ENCODE results near the gene TOR4A. TPM values are rescaled to one million over a fixed set of nuclear protein-coding genes. Genes with fewer than 3 reads are reported as not detected.

The TOR4A gene
- 37.7 TPM for total RNA-seq (ENCODE audit: unreplicated experiment)
- long read RNA-seq, full-length matches to known transcripts: 1 of 6 reads
- long read RNA-seq, partial matches to known transcripts: 1 of 6 reads
- long read RNA-seq, other reads (novel, unspliced or antisense): 4 of 6 reads

DNA sequence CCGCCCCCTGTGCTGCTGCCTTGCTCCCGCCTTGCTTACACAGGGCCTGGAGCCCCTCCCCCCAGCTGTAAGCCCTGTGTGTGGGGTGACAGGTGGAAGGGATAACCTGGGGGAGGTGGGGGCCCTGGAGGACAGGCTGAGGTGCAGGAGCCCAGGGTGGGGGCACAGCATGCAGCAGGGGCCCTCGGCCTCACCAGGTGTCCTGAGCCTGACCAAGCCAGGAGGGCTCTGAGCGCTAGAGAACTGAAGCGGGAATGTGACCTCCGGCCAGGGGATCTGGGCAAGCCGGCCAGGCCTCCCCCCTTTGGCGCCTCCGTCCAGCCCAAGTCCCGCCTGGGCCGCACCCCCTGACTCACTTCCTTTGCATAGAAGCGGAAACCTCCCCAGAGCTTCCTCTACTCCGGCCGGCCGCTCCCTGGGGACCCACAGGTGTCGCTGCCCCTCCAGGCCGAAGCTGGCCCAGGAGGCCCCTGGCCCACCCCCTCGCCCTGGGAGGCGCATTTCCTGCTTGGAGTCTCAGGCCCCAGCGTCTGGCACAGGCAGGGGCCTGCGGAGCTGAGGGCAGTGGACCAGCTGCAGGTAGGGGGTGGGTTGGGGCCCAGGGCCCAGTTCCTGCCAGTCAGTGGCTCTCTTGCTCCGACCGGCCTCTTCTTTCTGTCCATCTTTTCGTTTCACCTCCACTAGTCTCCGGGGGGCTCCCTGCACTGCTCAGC, at the start of gene TOR4A:
TOR4A (plus strand) TSS at position 398 of the 713 bp plus-strand sequence. CDS start 964 bp downstream, outside the sequence.
- peaks cover 21% of the 10 kb centered on the region for H3K4me1 Mint-ChIP-seq (ENCODE audit: unreplicated experiment)
- H3K9me3 Mint-ChIP-seq (ENCODE audit: unreplicated experiment): no peaks in the 10 kb centered on the region
- peak; percentile 86 for DNase-seq (ENCODE audit: low spot score)
- peak within 1 kb of the TSS; percentile 87 for H3K4me3 Mint-ChIP-seq (ENCODE audit: unreplicated experiment)
- TF ChIP-seq, protein P1, sequence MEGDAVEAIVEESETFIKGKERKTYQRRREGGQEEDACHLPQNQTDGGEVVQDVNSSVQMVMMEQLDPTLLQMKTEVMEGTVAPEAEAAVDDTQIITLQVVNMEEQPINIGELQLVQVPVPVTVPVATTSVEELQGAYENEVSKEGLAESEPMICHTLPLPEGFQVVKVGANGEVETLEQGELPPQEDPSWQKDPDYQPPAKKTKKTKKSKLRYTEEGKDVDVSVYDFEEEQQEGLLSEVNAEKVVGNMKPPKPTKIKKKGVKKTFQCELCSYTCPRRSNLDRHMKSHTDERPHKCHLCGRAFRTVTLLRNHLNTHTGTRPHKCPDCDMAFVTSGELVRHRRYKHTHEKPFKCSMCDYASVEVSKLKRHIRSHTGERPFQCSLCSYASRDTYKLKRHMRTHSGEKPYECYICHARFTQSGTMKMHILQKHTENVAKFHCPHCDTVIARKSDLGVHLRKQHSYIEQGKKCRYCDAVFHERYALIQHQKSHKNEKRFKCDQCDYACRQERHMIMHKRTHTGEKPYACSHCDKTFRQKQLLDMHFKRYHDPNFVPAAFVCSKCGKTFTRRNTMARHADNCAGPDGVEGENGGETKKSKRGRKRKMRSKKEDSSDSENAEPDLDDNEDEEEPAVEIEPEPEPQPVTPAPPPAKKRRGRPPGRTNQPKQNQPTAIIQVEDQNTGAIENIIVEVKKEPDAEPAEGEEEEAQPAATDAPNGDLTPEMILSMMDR (IDR thresholded peaks at IDR 0.05; ENCODE audit: unreplicated experiment): no peak
- H3K27ac Mint-ChIP-seq (ENCODE audit: unreplicated experiment): peak within 1 kb of the TSS; percentile 93
- peaks cover 12% of the 10 kb centered on the region for H3K27me3 Mint-ChIP-seq (ENCODE audit: unreplicated experiment)
- H3K36me3 Mint-ChIP-seq (ENCODE audit: low read depth, unreplicated experiment): peaks cover 11% of the 10 kb centered on the region

- TF ChIP-seq, protein P1 (IDR thresholded peaks at IDR 0.05; ENCODE audit: unreplicated experiment): no peak
- Mint-ChIP-seq H3K27ac (ENCODE audit: unreplicated experiment) (no peak overlapping the region), H3K4me3 (ENCODE audit: unreplicated experiment) (no peak overlapping the region), H3K4me1 (ENCODE audit: unreplicated experiment) (no peaks in the 10 kb centered on the region), H3K36me3 (ENCODE audit: low read depth, unreplicated experiment) (no peaks in the 10 kb centered on the region), H3K9me3 (ENCODE audit: unreplicated experiment) (no peaks in the 10 kb centered on the region), H3K27me3 (ENCODE audit: unreplicated experiment) (peaks cover 7% of the 10 kb centered on the region)
- DNase-seq (ENCODE audit: low spot score): no peak
Measured at GRCh38 chr9:137227853-137228505, 49.5 kb upstream of the TOR4A start.

- no peak overlapping the region for H3K4me3 Mint-ChIP-seq (ENCODE audit: unreplicated experiment)
- H3K27me3 Mint-ChIP-seq (ENCODE audit: unreplicated experiment): peaks cover 7% of the 10 kb centered on the region
- H3K9me3 Mint-ChIP-seq (ENCODE audit: unreplicated experiment): no peaks in the 10 kb centered on the region
- TF ChIP-seq, protein P1 (IDR thresholded peaks at IDR 0.05; ENCODE audit: unreplicated experiment): no peak
- H3K4me1 Mint-ChIP-seq (ENCODE audit: unreplicated experiment): no peaks in the 10 kb centered on the region
- H3K36me3 Mint-ChIP-seq (ENCODE audit: low read depth, unreplicated experiment): no peaks in the 10 kb centered on the region
- no peak for DNase-seq (ENCODE audit: low spot score)
- no peak overlapping the region for H3K27ac Mint-ChIP-seq (ENCODE audit: unreplicated experiment)
Measured at GRCh38 chr9:137228506-137228967, 49.0 kb upstream of the TOR4A start.

GRCh38 chr9:137228968-137229896, 48.3 kb upstream of the TOR4A start:
- no peak overlapping the region for H3K4me3 Mint-ChIP-seq (ENCODE audit: unreplicated experiment)

More at GRCh38 chr9:137228968-137229896, 48.3 kb upstream of the TOR4A start:
- TF ChIP-seq, protein P1 (IDR thresholded peaks at IDR 0.05; ENCODE audit: unreplicated experiment): no peak
- DNase-seq (ENCODE audit: low spot score): no peak
- no peak overlapping the region for H3K27ac Mint-ChIP-seq (ENCODE audit: unreplicated experiment)
- H3K36me3 Mint-ChIP-seq (ENCODE audit: low read depth, unreplicated experiment): no peaks in the 10 kb centered on the region
- no peaks in the 10 kb centered on the region for H3K4me1 Mint-ChIP-seq (ENCODE audit: unreplicated experiment)
- H3K9me3 Mint-ChIP-seq (ENCODE audit: unreplicated experiment): no peaks in the 10 kb centered on the region
- peaks cover 7% of the 10 kb centered on the region for H3K27me3 Mint-ChIP-seq (ENCODE audit: unreplicated experiment)
